ENCODE measurements around the gene NINL. TPM values are rescaled to one million over a fixed set of nuclear protein-coding genes. Genes with fewer than 3 reads are reported as not detected.

The NINL gene
- total and polyA plus RNA-seq, 2 of the 4 experiments (the other 2 are of a cell fraction), result 3.0 to 10.4 TPM

GRCh38 chr20:25481918-25482253 is 103.4 kb downstream of the NINL start:
- Histone ChIP-seq H3K18ac (ENCODE audit: low read depth, low read length) (no peak overlapping the region), H4K20me1 (ENCODE audit: insufficient read depth, low read length) (no peaks in the 10 kb centered on the region), H3K79me1 (ENCODE audit: low read depth in 1 of 2, low read length in 2 of 2) (no peaks in the 10 kb centered on the region), H3K9me1 (ENCODE audit: insufficient read depth, low read length) (no peaks in the 10 kb centered on the region), H4K8ac (ENCODE audit: low read depth in 2 of 2, low read length in 2 of 2) (no peak overlapping the region), H4K91ac (ENCODE audit: insufficient read depth, low read depth, low read length) (no peak overlapping the region), H3K14ac (replicated peaks; ENCODE audit: low read depth, low read length) (no peak overlapping the region), H2AK9ac (replicated peaks; ENCODE audit: low read depth, low read length, poor library complexity) (peak overlapping the region; percentile 28), H3K27me3 (ENCODE audit: control insufficient read depth, insufficient read depth, low read length) (no peaks in the 10 kb centered on the region), H2BK5ac (ENCODE audit: low read depth, low read length, poor library complexity, severe bottlenecking) (no peak overlapping the region), H4K5ac (ENCODE audit: low read depth, low read length) (no peak overlapping the region), H2AFZ (replicated peaks; ENCODE audit: low read length, poor library complexity) (no peak overlapping the region), H3K4me3 (ENCODE audit: insufficient read depth, low read depth, low read length) (no peak overlapping the region), H2AK5ac (ENCODE audit: low read depth, low read length) (no peak overlapping the region), H2BK15ac (ENCODE audit: low read depth, low read length) (no peak overlapping the region), H3K4ac (ENCODE audit: low read depth, low read length) (no peak overlapping the region), H3K56ac (ENCODE audit: extremely low read depth, insufficient read depth, low read length) (no peak overlapping the region), H2BK20ac (ENCODE audit: low read depth, low read length) (no peak overlapping the region), H2BK120ac (ENCODE audit: low read depth, low read length) (no peak overlapping the region), H3K23ac (ENCODE audit: low read depth, low read length) (no peak overlapping the region), H3K9me3 (ENCODE audit: control insufficient read depth, insufficient read depth, low read length) (no peaks in the 10 kb centered on the region), H3K27ac (ENCODE audit: insufficient read depth, low read length) (no peak overlapping the region), H3K4me2 (ENCODE audit: low read depth, low read length) (no peak overlapping the region), H3K4me1 (ENCODE audit: control insufficient read depth, insufficient read depth, low read length) (peaks cover 3% of the 10 kb centered on the region), H3K36me3 (ENCODE audit: control insufficient read depth, insufficient read depth, low read length) (peaks cover 41% of the 10 kb centered on the region), H3K9ac (ENCODE audit: low read depth, low read length) (no peak overlapping the region)
- no TSS peak for BruUV-seq (replicated peaks)
- in situ Hi-C loops (cut with MboI; ENCODE audit: low sequenced_read_pairs) (no loop called here), dilution Hi-C loops (cut with HindIII; ENCODE audit: low sequenced_read_pairs, unreplicated experiment) (no loop called here), intact Hi-C loops (cut with micrococcal nuclease) (loop anchor here (10.0 kb wide), 1 partner anchor 113 kb away; no protein-coding TSS in a partner anchor)
- no peak for TF ChIP-seq NFE2L2 (IDR thresholded peaks at IDR 0.05; ENCODE audit: low read depth, low read length)
- TF ChIP-seq RAD21 (IDR thresholded peaks at IDR 0.05; ENCODE audit: low read length), result no peak
- no peak for TF ChIP-seq SMC3 (IDR thresholded peaks at IDR 0.05; ENCODE audit: low read depth, low read length)
- TF ChIP-seq RCOR1 (IDR thresholded peaks at IDR 0.05; ENCODE audit: insufficient replicate concordance, low read length), result no peak
- TF ChIP-seq USF2 (IDR thresholded peaks at IDR 0.05; ENCODE audit: low read depth, low read length), result no peak
- TF ChIP-seq MAZ (IDR thresholded peaks at IDR 0.05; ENCODE audit: borderline replicate concordance, low read depth, low read length), result no peak
- no peak for TF ChIP-seq MAFK (IDR thresholded peaks at IDR 0.05; ENCODE audit: low read depth, low read length)
- no peak for TF ChIP-seq MXI1 (IDR thresholded peaks at IDR 0.05; ENCODE audit: borderline replicate concordance, low read depth, low read length)
- TF ChIP-seq CHD1 (IDR thresholded peaks at IDR 0.05; ENCODE audit: low read depth, low read length), result no peak
- no peak for TF ChIP-seq FOS (IDR thresholded peaks at IDR 0.05; ENCODE audit: low read depth, low read length)
- no peak for TF ChIP-seq CTCF (conservative IDR thresholded peaks at IDR 0.05; ENCODE audit: low read depth, low read length)
- TF ChIP-seq RFX5 (IDR thresholded peaks at IDR 0.05; ENCODE audit: low read depth, low read length), result no peak
- TF ChIP-seq CEBPB (IDR thresholded peaks at IDR 0.05; ENCODE audit: low read depth, low read length), result no peak
- TF ChIP-seq POLR2A (IDR thresholded peaks at IDR 0.05; ENCODE audit: low read depth, low read length), result no peak
- no peak for TF ChIP-seq ELK1 (IDR thresholded peaks at IDR 0.05; ENCODE audit: borderline replicate concordance, low read depth, low read length)
- TF ChIP-seq BHLHE40 (IDR thresholded peaks at IDR 0.05; ENCODE audit: low read depth, low read length), result no peak
- WGBS, 2 experiments (ENCODE audit: extremely low coverage in 2 of 2, insufficient read length in 1 of 2), result 93% methylated on average over 8 of the region's 12 CpGs; no CpG with 5 or more reads in 1 of the 2 experiments
- DNase-seq (no peak), ATAC-seq (ENCODE audit: low read depth) (no peak)
- ChIA-PET CTCF (no interaction called here), POLR2A (ENCODE audit: unreplicated experiment) (no interaction called here)
